GM12891 (cell line): ENCODE results near the gene ANGPTL3.

Experiments
- POLR2AphosphoS5 ChIP-seq: IDR thresholded peaks from 2 replicates; pipeline ENCODE4 v1.6.1; 2011; ENCODE audit warnings: low read depth, low read length, control low read depth
- TAF1 ChIP-seq: IDR thresholded peaks from 2 replicates; pipeline ENCODE4 v1.6.1; 2011; ENCODE audit warnings: low read depth, low read length, control low read depth

- TF ChIP-seq POLR2AphosphoS5 (no peak), TAF1 (no peak)
These were observed 11.7 kb upstream of the ANGPTL3 start for GRCh38 chr1:62585469-62586155.
